HT1080 (cell line): ENCODE results near the gene PDZD4. TPM values are rescaled to one million over a fixed set of nuclear protein-coding genes. Genes with fewer than 3 reads are reported as not detected.
"Not testable (repeated sequence)": the region's sequence is repeated elsewhere in the genome, so short reads cannot be mapped to it uniquely, and the experiment has no call there.

Source experiments
- DNase-seq: peaks from one replicate; pipeline ENCODE4 v3.0.0-alpha.2; 2015; ENCODE audit warnings: low read depth
- total RNA-seq: library from RNA; depleted of rRNA; stranded (reverse); fragments of >200 nt; shearing (Covaris generic); gene quantifications from 2 replicates; pipeline ENCODE4 v1.2.3, GENCODE V29; 2014

The PDZD4 gene
- total RNA-seq, 1 experiment from 2014 or later = 0.16 TPM

GRCh38 chrX:153845195-153845594 lies 14.9 kb upstream of the PDZD4 start:
- DNase-seq = no peak

DNA sequence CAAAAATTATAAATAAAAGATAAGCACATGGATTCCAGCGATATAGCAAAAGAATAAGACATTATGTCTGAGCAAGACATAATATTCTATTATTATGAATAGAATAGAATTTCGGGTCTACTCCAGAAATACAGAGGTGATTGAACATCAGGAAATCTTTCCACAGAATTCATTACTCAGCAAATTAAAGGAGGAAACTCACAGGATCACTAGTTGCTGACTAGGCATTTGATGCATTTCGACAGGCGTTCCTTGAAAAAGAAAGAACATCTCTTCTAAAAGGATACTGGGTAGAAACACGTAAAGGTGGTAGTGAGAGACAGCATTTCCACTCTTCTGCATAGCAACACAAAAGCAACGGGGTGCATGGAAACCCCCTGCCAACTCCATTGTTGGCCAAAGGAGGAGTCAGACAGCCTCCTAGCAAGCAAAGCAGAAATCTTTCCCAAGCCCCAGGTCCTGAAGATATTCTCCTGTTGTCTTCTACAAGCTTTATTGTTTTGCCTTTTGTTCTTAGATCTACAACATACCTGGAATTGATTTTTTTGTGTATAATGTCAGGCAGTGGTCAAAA lies 14.3 kb upstream of the PDZD4 start:
- DNase-seq = no peak

DNA sequence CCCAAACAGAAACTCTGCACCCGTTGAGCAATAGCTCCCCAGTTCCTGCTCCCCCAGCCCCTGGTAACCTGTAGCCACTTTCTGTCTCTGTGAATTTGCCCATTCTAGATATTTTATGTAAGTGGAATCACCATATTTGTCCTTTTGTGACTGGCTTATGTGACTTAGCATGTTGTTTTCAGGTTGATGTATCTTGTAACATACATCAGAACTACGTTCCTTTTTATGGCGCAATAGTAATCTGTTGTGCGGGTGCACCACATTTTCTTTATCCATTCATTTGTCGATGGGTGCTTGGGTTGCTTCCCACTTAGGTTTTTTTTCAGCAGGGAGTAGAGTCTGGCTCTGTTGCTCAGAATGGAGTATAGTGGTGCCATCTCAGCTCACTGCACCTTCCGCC lies 6.6 kb upstream of the PDZD4 start:
- no peak for DNase-seq

- DNase-seq = no peak
These were observed 2.4 kb upstream of the PDZD4 start for GRCh38 chrX:153832728-153833127.

DNA sequence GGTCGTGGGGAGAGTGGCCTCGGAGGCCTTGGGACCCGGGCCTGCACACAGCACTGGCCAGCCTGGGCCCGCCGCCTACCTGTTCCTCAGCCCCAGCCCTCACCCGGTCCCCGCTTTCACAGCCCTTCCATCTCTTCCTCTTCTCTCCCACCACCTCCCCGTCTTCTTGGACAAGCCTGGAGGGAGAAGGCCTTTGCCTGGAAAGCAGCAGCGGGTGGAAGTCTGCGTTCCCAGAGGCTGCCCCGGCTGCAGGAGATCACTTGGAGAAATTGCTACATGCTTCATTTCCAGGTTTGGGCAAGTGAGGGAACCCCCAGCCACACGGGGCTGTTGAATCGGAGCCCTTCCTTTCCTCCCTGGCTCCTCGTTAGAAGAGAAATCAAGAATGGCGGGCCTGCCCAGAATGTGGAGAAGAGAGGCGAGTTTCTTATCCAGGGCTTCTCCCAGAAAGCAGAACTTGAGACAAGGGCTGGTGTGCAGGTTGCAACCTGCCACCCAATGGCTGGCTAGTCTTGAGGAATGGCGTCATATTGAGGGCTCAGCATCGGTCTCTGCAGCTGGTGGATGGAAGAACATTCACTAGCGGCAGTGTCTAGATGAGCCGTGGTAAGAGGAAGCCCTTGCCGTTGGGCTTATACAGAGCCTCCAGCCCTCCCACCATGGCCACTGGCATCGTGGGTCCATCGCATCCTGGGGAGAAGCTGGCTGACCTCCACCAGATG lies 1.2 kb upstream of the PDZD4 start:
- DNase-seq = no peak

- DNase-seq = no peak
These were observed 490 bp upstream of the PDZD4 start for GRCh38 chrX:153830640-153831428.

- no peak for DNase-seq
These were observed 870 bp downstream of the PDZD4 start for GRCh38 chrX:153829549-153829798.

- DNase-seq = no peak
These were observed 1.4 kb downstream of the PDZD4 start for GRCh38 chrX:153828723-153829548.

GRCh38 chrX:153828308-153828707 lies 2.0 kb downstream of the PDZD4 start:
- no peak for DNase-seq

DNA sequence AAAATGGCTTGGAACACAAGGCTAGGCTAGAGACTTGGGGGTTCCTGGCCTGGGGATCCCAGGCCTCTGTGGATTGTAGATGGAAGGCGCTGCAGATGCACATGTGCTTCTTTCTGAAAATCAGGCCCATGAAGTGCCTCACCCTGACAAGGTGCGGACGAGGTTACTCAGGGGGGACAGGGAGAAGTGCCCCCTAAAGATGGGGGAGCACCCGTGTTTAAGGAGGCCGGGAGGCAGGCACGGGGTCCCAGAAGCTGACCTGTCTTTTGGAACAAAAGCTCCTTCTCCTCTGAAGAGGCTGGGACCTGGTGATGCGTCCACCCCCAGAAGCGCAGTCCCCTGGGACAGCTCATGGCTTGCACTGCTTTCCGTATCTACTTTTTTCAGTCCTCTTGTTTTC lies 2.4 kb downstream of the PDZD4 start:
- DNase-seq = no peak

- DNase-seq = no peak
These were observed 3.3 kb downstream of the PDZD4 start for GRCh38 chrX:153827016-153827415.

DNA sequence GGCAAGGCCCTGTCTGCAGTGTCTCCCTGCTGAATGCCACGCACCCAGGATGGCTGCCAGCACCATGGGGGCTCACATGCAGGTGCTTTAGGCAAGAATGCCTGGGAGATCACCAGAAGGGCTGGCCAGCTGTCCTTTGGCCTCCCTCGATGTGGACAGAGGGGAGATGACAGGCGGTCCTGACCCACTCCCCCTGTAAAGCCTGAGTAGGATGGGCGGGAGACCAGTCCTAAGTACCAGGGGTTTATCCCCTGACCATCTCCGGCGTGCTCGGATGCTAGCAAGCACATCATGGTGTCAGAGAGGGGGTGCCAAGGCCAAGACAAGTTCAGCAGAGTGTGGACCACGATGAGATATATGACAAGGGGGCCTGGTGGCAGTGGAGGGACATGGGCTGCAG lies 5.3 kb downstream of the PDZD4 start:
- DNase-seq = no peak

GRCh38 chrX:153824348-153824747 lies 6.0 kb downstream of the PDZD4 start:
- DNase-seq = no peak

- DNase-seq = no peak
These were observed 9.3 kb downstream of the PDZD4 start for GRCh38 chrX:153821066-153821465.

DNA sequence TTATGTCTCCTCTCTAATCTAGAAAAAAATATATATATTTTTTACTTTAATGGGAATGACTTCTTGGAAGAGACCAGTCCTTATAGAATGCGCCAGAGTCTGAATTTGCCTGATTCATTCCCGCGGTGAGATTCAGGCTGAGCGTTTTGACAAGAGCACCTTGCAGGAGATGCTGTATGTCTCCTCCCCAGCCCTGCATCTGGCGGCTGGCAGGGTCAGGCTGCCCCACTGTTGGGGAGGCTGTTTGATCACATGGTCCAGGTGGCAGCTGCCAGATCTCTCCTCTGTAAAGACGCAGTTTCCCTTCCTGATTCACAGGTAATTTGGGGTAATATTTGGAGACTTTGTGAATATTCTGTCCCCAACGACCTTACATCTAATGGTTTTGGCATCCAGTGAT lies 9.7 kb downstream of the PDZD4 start:
- no peak for DNase-seq

DNA sequence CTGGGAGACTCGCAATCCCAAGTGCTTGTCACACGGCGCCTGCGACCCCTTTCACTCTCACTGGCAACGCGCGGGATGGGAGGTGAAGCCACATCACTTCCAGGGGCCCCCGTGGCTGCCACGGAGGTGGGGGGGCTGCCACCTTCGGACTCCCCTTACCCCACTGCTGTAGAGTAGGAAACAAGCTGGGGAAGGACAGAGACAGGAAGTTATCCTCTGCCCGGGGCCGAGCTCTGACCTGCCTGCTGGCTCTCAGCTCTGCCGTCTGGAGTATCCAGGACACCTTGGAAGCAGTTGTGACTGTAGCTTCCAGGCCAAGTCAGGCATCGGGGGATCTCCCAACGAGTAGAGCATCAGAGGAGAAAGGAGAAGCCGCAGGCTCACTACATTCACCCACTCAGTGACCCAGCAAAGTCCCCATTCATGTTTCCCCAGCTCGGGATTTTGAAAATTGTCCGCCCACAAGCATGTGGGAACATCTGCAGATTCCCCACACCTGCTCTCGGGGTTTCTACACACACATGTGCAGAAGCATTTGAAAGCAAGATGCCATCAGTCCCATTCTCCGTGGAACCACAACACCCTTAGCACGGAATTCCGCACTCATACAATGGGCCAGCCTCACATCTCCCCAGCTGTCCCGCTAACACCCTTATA lies 10.8 kb downstream of the PDZD4 start:
- DNase-seq = no peak

GRCh38 chrX:153818571-153819383 lies 11.6 kb downstream of the PDZD4 start:
- DNase-seq = no peak

GRCh38 chrX:153818064-153818463 lies 12.3 kb downstream of the PDZD4 start:
- not testable (repeated sequence) for DNase-seq

GRCh38 chrX:153816831-153817690 lies 13.3 kb downstream of the PDZD4 start:
- no peak for DNase-seq
